ENCODE results near the gene FAM177A1. TPM values are rescaled to one million over a fixed set of nuclear protein-coding genes. Genes with fewer than 3 reads are reported as not detected.

The FAM177A1 gene
- total RNA-seq, result 10 to 100 TPM; 24.0 to 74.1 (median 46.3) TPM

- H3K27me3 ChIP-seq, result no peaks in the 10 kb centered on the region
- TF ChIP-seq EP300 (IDR thresholded peaks at IDR 0.05) (peak; percentile 71 to 96), POLR2A (IDR thresholded peaks at IDR 0.05) (peak; percentile 80 to 94), CTCF (IDR thresholded peaks at IDR 0.05) (peak in 2 of 5 experiments; percentile 34 to 55)
- H3K9me3 ChIP-seq, result no peaks in the 10 kb centered on the region
- H3K4me1 ChIP-seq, result peaks cover 0 to 38% (median 12%) of the 10 kb centered on the region in 4 donors
- DNase-seq (ENCODE audit: low spot score in 2 of 2), result peak; percentile 93 to 95
- H3K27ac ChIP-seq, result peak within 1 kb of the TSS; percentile 89 to 98 (median 98)
- WGBS, 2 donors, result 1 to 2% methylated on average over 31 to 32 of the region's 77 CpGs
- H3K4me3 ChIP-seq, result peak within 1 kb of the TSS; percentile 60 to 95 (median 89)
- H3K36me3 ChIP-seq, result peaks cover 0 to 4% (median 0%) of the 10 kb centered on the region in 3 donors
Observed at GRCh38 chr14:35046048-35046750, at the start of gene FAM177A1. TSS of gene FAM177A1 (plus strand) at chr14:35046272. CDS start at chr14:35046464, 192 bp downstream.

DNA sequence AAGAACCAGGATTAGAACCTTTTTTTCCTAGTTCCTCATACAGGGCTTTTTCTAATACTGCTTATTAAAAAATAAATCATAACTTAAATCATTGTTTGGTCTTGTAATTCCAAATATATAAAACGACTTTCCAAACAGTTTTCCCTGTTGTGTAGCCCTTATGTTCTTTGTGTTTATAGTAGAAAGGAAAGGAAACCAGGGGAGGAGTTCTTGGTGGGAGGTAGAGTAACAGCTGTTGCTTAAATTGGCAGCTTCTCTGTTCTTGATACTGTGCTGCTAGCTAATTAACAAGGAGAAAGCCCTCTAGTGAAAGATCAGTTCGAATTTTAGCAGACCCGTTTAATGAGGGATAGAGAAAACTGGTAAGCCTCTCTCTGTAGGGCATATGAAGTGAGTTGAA lies 48.3 kb upstream of the FAM177A1 start:
- H3K4me3 ChIP-seq, result no peak overlapping the region
- H3K9me3 ChIP-seq, result no peaks in the 10 kb centered on the region
- no peaks in the 10 kb centered on the region for H3K4me1 ChIP-seq
- no peak overlapping the region for H3K27ac ChIP-seq
- DNase-seq (ENCODE audit: low spot score in 2 of 2), result no peak
- H3K36me3 ChIP-seq, result peaks cover 0 to 41% (median 0%) of the 10 kb centered on the region in 3 donors
- no peak for TF ChIP-seq POLR2A (IDR thresholded peaks at IDR 0.05)
- TF ChIP-seq EP300 (IDR thresholded peaks at IDR 0.05), result no peak
- no peak for TF ChIP-seq CTCF (IDR thresholded peaks at IDR 0.05)
- H3K27me3 ChIP-seq, result no peaks in the 10 kb centered on the region
- 21% methylated on average over 3 of the region's 3 CpGs for whole genome bisulfite sequencing, 2 donors

GRCh38 chr14:34999500-34999899 lies 46.6 kb upstream of the FAM177A1 start:
- peaks cover 0 to 57% (median 0%) of the 10 kb centered on the region in 3 donors for H3K36me3 ChIP-seq
- TF ChIP-seq EP300 (IDR thresholded peaks at IDR 0.05) (no peak), POLR2A (IDR thresholded peaks at IDR 0.05) (no peak), CTCF (IDR thresholded peaks at IDR 0.05) (no peak)
- no peaks in the 10 kb centered on the region for H3K9me3 ChIP-seq
- H3K27ac ChIP-seq, result no peak overlapping the region
- 91 to 94% methylated on average over 3 of the region's 3 CpGs for WGBS, 2 donors
- H3K27me3 ChIP-seq, result no peaks in the 10 kb centered on the region
- no peaks in the 10 kb centered on the region for H3K4me1 ChIP-seq
- no peak for DNase-seq (ENCODE audit: low spot score in 2 of 2)
- no peak overlapping the region for H3K4me3 ChIP-seq

DNA sequence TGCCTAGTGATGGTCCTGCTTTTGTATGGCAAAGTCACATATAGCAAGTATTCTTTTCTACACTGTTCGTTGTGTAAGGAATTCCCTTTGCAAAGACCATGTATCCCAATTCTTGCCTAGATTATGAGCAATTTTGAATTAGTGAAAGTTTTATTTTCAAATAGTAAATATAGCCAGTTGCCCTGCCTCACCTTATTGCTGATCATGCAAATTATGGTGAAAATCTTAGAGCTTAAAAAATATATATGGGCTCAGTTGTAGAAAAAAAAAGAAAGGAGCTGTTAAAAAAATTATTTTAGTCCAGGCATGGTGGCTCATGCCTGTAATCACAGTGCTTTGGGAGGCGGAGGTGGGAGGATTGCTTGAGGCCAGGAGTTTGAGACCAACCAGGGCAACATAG lies 44.5 kb upstream of the FAM177A1 start:
- H3K36me3 ChIP-seq, result peaks cover 0 to 69% (median 0%) of the 10 kb centered on the region in 3 donors
- no peak overlapping the region for H3K4me3 ChIP-seq
- H3K27ac ChIP-seq, result no peak overlapping the region
- no peaks in the 10 kb centered on the region for H3K4me1 ChIP-seq
- TF ChIP-seq POLR2A (IDR thresholded peaks at IDR 0.05) (no peak), EP300 (IDR thresholded peaks at IDR 0.05) (no peak), CTCF (IDR thresholded peaks at IDR 0.05) (no peak)
- no peaks in the 10 kb centered on the region for H3K9me3 ChIP-seq
- WGBS, 2 donors, result 92 to 98% methylated on average over 2 of the region's 2 CpGs
- DNase-seq (ENCODE audit: low spot score in 2 of 2), result no peak
- H3K27me3 ChIP-seq, result no peaks in the 10 kb centered on the region

- no peak for DNase-seq (ENCODE audit: low spot score in 2 of 2)
- TF ChIP-seq CTCF (IDR thresholded peaks at IDR 0.05), result no peak
- TF ChIP-seq POLR2A (IDR thresholded peaks at IDR 0.05), result no peak
- TF ChIP-seq EP300 (IDR thresholded peaks at IDR 0.05), result no peak
- 78 to 79% methylated on average over 1 of the region's 1 CpG for WGBS, 2 donors
- H3K4me1 ChIP-seq, result no peaks in the 10 kb centered on the region
- H3K4me3 ChIP-seq, result no peak overlapping the region
- H3K9me3 ChIP-seq, result no peaks in the 10 kb centered on the region
- H3K36me3 ChIP-seq, result peaks cover 0 to 77% (median 2%) of the 10 kb centered on the region in 3 donors
- H3K27me3 ChIP-seq, result no peaks in the 10 kb centered on the region
- H3K27ac ChIP-seq, result no peak overlapping the region
Observed at GRCh38 chr14:35004839-35005238, 41.2 kb upstream of the FAM177A1 start.
